RPMI7951 (cell line): Measurements from ENCODE around the gene ATP6V0E2. TPM values are rescaled to one million over a fixed set of nuclear protein-coding genes. Genes with fewer than 3 reads are reported as not detected.
"Not testable (repeated sequence)": the region's sequence is repeated elsewhere in the genome, so short reads cannot be mapped to it uniquely, and the experiment has no call there.

Source experiments
- DNase-seq: peaks from one replicate; pipeline ENCODE4 v3.0.0-alpha.2; 2012; ENCODE audit warnings: low read depth
- total RNA-seq: library from RNA; depleted of rRNA; stranded (reverse); fragments of >200 nt; shearing (Covaris generic); gene quantifications from 2 replicates; pipeline ENCODE4 v1.2.3, GENCODE V29; 2014

Gene ATP6V0E2
- total RNA-seq, 1 experiment from 2014 or later, result 34.5 TPM

GRCh38 chr7:149879766-149880637, 6.2 kb downstream of the ATP6V0E2 start:
- no peak for DNase-seq

GRCh38 chr7:149880638-149881311, 7.0 kb downstream of the ATP6V0E2 start:
- DNase-seq, result no peak

DNA sequence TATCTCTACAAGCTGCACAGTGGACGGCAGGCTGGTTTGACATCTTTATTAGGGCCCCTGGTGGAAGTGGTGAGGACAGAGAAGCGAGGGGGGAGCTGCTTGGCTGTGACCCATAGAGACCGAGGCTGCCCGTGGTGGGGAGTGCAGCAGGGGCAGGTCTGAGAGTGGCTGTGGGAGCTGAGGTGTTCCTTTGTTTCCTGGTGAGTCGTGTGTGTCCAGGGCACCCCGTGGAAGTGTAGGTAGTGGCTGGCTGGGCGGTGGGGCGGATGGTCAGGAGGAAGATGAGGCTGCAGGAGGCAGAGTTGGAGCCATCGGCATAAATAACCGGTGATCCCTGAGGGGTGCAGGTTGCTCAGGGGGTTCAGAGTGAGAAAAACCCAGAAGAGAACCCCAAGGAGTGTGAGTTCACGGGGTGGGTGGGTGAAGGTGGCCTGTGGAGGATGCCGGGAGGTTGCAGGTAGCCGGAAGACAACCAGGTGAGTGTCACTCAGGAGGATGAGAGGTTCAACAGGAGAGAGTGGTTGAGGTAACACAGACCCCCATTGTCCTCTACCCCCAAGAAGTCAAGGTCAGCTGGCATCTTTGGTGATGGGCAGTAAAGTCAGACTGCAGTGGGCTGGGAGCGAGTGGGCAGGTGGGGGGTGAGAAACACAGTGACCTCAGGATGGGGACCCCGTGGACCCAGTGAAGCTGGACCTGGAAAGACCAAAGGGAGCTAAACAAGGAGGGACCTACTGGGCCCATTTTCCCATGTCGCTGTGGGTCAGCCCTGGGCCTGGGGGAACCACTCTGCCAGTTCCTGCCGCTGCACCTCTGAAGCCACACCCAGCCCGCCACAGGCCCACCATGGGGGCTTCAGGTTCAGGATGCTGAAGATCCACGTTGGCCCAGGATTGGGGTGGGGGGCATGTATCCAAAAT, 7.8 kb downstream of the ATP6V0E2 start:
- DNase-seq, result no peak

GRCh38 chr7:149882248-149883047, 8.7 kb downstream of the ATP6V0E2 start:
- DNase-seq, result peak; percentile 55

DNA sequence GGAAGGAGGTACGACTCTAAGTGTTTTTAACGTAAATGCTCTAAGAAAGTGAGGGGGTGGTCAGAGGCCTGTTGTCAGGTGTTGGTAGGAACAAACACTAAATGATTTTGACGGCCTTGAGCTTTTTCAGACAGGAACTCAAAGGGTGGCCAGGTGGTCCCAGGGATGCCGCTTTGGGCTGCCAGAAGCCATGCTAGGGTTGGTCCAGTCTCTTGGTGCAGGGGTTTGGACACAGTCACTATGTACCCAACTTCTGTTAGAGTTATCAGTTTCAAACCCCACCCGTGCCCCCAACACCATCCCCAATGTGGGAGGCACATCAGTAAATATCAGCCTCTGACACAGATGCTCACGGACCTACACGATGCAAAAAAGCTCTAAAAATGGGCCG, 9.3 kb downstream of the ATP6V0E2 start:
- DNase-seq, result no peak

DNA sequence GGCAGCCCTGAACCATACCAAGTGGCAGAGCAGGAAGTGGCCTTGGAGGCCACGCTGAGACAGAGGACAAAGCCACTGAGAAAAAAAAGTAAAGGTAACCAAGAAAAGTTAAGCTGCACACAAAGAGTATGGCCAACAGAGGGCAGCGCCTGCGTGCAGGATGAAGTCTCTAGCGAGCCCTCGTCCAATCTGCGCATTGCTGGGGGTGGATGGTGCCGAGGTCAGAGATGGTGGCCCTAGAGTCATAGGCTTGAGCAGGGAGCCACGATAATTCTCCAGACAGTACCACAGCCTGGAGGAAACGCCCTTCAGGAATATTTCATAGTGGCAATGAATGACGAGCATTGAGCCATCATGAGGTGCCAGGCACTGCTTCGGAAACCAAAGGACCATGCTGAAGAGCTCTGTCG, 9.7 kb downstream of the ATP6V0E2 start:
- DNase-seq, result peak; percentile 14

- DNase-seq, result no peak
These were observed 10.2 kb downstream of the ATP6V0E2 start for GRCh38 chr7:149884016-149884415.

DNA sequence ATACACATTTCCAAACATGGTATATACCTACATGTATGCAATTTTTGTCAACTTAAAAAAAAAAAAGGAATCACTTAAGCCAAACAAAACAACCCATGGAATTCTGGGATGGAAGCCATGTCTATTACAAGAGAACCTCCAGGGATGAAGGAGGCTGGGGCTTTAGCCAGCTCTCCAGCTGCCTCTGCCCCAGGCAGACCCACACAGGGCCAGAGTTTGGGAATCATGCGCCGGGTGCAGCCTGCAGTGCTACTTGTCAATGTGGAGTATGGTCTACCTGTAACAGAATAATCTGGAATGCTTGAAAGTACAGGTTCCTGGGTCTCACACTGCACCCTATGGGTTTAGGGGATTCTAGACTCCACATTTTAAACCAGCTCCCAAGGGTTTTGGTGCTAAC, 10.8 kb downstream of the ATP6V0E2 start:
- no peak for DNase-seq

- DNase-seq, result peak; percentile 26
These were observed 11.6 kb downstream of the ATP6V0E2 start for GRCh38 chr7:149885191-149886017.

GRCh38 chr7:149886018-149886415, 12.2 kb downstream of the ATP6V0E2 start:
- no peak for DNase-seq

- no peak for DNase-seq
These were observed 13.5 kb downstream of the ATP6V0E2 start for GRCh38 chr7:149887311-149887710.

GRCh38 chr7:149890715-149891114, 16.9 kb downstream of the ATP6V0E2 start:
- DNase-seq, result not testable (repeated sequence)

- not testable (repeated sequence) for DNase-seq
These were observed 21.2 kb downstream of the ATP6V0E2 start for GRCh38 chr7:149894957-149895356.

GRCh38 chr7:149907776-149908376, 34.1 kb downstream of the ATP6V0E2 start:
- not testable (repeated sequence) for DNase-seq

GRCh38 chr7:149910219-149910618, 36.5 kb downstream of the ATP6V0E2 start:
- DNase-seq, result not testable (repeated sequence)

DNA sequence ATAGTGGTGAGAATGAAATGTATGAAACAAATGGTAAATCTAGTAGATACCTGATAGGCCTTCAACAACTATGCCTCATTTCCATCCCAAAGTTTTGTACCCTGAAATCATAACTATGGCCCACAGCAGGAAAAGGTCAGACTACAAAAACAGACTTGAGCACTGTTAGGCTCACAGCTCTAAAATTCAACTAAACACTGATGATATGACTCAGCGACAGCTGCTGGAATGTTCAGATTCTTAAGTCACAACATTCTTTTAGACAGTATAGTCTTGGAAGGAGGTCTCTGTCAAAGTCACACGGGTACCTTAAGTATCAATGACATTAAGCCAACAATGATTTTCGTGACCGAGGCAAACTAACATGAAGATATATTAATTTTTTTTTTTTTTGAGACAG, 38.4 kb downstream of the ATP6V0E2 start:
- DNase-seq, result peak; percentile 4

- DNase-seq, result not testable (repeated sequence)
These were observed 52.6 kb downstream of the ATP6V0E2 start for GRCh38 chr7:149926414-149926813.
